ENCODE results near the gene SERPINA1.

The SERPINA1 gene

DNA sequence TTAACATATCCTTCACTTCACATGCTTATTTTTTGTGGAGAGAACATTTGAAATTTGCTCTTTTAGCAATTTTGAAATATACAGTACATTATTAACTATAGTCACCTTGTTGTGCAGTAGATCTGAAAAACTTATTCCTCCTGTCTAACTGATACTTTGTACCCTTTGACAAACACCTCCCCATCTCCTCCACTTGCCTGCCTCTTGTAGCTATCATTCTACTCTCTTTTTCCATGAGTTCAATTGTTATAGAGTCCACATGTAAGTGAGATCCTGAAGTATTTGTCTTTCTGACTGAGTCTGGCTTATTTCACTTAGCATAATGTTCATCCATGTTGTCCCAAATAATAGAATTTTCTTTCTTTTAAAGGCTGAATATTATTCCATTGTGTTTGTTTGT lies 55.8 kb downstream of the SERPINA1 start:
- no peak for DNase-seq
- in situ Hi-C loops (cut with MboI; ENCODE audit: low pct_unique_long_range_greater_than_20kb, low sequenced_read_pairs), result no loop called here

- in situ Hi-C loops (cut with MboI; ENCODE audit: low pct_unique_long_range_greater_than_20kb, low sequenced_read_pairs), result no loop called here
- DNase-seq, result no peak
Observed at GRCh38 chr14:94332063-94332583, 56.3 kb downstream of the SERPINA1 start.

DNA sequence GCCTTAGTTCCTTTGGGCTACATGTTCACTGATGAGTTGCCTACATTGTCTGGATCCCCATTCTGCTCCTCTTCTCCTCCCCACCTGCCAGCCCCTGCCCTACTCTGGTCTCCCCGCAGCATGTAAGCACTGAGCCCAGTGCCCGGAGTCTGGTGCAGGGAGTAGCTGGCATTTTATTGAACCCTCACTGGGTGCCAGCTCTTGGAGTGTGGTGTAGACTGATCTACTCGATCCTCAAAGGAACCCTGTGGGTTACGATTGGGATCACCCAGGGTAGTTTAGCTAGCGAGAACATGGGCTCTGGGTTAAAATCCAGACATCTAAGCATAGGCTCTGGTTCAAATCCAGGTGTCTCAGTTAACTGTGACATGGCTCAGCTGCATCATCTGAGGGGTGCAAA lies 56.9 kb downstream of the SERPINA1 start:
- DNase-seq, result no peak
- in situ Hi-C loops (cut with MboI; ENCODE audit: low pct_unique_long_range_greater_than_20kb, low sequenced_read_pairs), result no loop called here

GRCh38 chr14:94330857-94331256 lies 57.5 kb downstream of the SERPINA1 start:
- no peak for DNase-seq
- in situ Hi-C loops (cut with MboI; ENCODE audit: low pct_unique_long_range_greater_than_20kb, low sequenced_read_pairs), result no loop called here

DNA sequence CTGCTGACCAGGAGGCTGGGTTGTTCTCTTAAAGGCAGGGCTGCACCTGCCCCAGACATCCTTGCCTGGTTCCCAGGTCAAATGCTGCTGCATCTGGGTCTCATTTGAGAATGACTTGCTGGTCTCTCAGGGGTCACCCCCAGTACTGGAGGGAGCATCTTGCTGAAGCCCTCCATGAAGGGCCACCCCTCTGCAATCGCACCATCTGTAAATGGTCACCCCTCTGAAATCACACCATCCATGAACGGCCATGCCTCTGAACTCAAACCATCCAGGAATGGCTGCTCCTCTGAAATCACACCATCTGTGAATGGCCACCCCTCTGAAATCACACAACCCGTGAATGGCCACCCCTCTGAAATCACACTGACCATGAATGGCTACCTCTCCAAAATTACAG lies 58.0 kb downstream of the SERPINA1 start:
- DNase-seq, result no peak
- in situ Hi-C loops (cut with MboI; ENCODE audit: low pct_unique_long_range_greater_than_20kb, low sequenced_read_pairs), result no loop called here

GRCh38 chr14:94329857-94330256 lies 58.5 kb downstream of the SERPINA1 start:
- in situ Hi-C loops (cut with MboI; ENCODE audit: low pct_unique_long_range_greater_than_20kb, low sequenced_read_pairs), result no loop called here
- no peak for DNase-seq

DNA sequence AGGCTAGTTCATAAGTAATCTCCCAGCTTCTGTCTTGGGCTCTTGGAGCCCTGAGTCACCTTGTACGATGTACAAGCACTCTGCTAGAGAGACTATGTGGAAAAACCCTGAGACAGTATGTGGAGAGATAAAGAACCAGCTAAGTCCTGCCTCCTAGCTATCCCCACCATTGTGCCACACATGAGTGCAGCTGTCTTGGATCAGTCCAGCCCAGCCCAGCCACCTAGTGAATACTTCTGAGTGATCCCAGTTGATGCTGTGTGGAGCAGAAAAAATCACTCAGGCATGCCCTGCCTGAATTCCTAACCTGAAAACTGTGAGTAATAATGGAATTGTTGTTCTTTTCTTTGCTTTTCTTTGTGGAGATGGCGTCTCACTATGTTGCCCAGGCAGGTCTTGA lies 60.2 kb downstream of the SERPINA1 start:
- in situ Hi-C loops (cut with MboI; ENCODE audit: low pct_unique_long_range_greater_than_20kb, low sequenced_read_pairs), result no loop called here
- no peak for DNase-seq
